GM23248 (cell line): ENCODE results near the gene URB1.

Experiments
- EZH2 ChIP-seq: fragments of 200-600 bp; sonication (generic); IDR thresholded peaks from 2 replicates; pipeline ENCODE4 v1.6.1; 2018; ENCODE audit warnings: antibody characterized with exemption, mild to moderate bottlenecking; ENCODE audit not compliant: insufficient read depth, poor library complexity, severe bottlenecking
- EZH2phosphoT487 ChIP-seq: fragments of 200-600 bp; sonication (generic); IDR thresholded peaks from 2 replicates; pipeline ENCODE4 v1.6.1; 2018; ENCODE audit warnings: antibody characterized with exemption, moderate library complexity, mild to moderate bottlenecking, low read depth; ENCODE audit not compliant: insufficient read depth

DNA sequence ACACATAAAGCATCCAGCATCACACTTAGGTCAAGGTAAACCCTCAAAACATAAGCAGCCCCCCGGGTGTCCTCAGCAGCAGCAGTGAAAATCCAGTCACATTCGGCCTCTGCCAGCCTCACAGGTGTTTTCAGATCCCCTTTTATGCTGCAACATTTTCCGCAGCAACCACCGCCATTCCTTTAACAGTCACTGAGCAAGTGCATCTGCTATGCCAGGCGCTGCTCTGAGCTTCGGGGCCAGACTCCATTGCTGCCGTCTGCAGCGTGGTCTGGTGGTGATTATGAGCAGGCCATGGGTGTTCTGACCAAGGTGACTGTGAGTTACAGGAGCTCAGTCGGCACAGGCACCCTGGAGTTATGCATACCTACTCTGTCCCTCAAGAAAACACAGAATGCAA is 4.5 kb downstream of the URB1 start:
- no peak for TF ChIP-seq EZH2
- no peak for TF ChIP-seq EZH2phosphoT487
